Measurements from ENCODE around the gene SUPT5H. TPM values are rescaled to one million over a fixed set of nuclear protein-coding genes. Genes with fewer than 3 reads are reported as not detected.
A peak's percentile ranks its signal among the peaks of the same experiment; 100 is the strongest.

The SUPT5H gene
- total and polyA plus RNA-seq, 2 of the 8 experiments (the other 6 are each of a cell fraction or from before 2014, with no cell fraction given): 77.8 to 111 TPM

GRCh38 chr19:39397360-39398296, 47.8 kb upstream of the SUPT5H start (continued):
- peak; percentile 92 to 96 for TF ChIP-seq RAD21 (IDR thresholded peaks at IDR 0.05 in 1 of 2, conservative IDR thresholded peaks at IDR 0.05 in 1 of 2; ENCODE audit: low read depth in 2 of 2, low read length in 2 of 2)
- no peak for TF ChIP-seq ZNF274 (IDR thresholded peaks at IDR 0.05; ENCODE audit: borderline replicate concordance, extremely low read depth, low read length)
- TF ChIP-seq TBP (IDR thresholded peaks at IDR 0.05; ENCODE audit: low read depth, low read length): 0 out of 2 replicates have a peak, but pooled peaks have one; percentile 11
- no peak for TF ChIP-seq CHD7 (IDR thresholded peaks at IDR 0.05; ENCODE audit: insufficient replicate concordance, low read length)
- no peak for TF ChIP-seq CHD1 (IDR thresholded peaks at IDR 0.05; ENCODE audit: low read depth, low read length)
- TF ChIP-seq CREB1 (IDR thresholded peaks at IDR 0.05): peak; percentile 51; the same call in 1 of the 2 replicates

Measured in H1 (cell line).